Measurements from ENCODE around the gene OLFML3. TPM values are rescaled to one million over a fixed set of nuclear protein-coding genes. Genes with fewer than 3 reads are reported as not detected.
A peak's percentile ranks its signal among the peaks of the same experiment; 100 is the strongest.

The OLFML3 gene
- total and polyA plus RNA-seq, 4 donors = 9.7 to 108 (median 19.5) TPM

DNA sequence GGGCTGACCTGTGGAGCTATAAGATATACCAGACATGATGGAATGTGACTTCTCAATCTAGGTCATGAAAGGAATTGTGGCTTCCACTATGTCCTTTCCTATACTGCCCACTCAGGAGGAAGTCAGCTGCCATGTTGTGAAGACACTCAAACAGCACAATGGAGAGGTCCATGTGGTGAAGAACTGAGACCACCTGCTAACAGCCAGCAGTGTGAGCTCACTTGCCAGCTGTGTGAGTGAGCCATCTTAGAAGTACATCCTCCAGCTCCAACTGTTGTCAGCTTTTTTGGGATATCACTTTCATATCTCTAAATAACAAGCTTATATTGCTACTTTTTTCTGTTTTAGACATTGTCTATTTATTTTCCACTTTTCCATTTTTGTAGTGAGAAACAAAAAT, 29.7 kb downstream of the OLFML3 start:
- H3K9me3 ChIP-seq (ENCODE audit: control insufficient read depth in 4 of 4, insufficient read depth in 3 of 4, low read length in 3 of 4) = peaks cover 0 to 2% (median 0%) of the 10 kb centered on the region in 4 donors
- no peak overlapping the region for H3K9ac ChIP-seq (ENCODE audit: insufficient read depth in 1 of 2, low read length in 2 of 2)
- ATAC-seq (ENCODE audit: insufficient read depth, low FRiP score) = no peak
- H3K27ac ChIP-seq (ENCODE audit: low read depth in 1 of 2, low read length in 1 of 2) = no peak overlapping the region
- H3K4me3 ChIP-seq = no peak overlapping the region
- TF ChIP-seq, protein P1, sequence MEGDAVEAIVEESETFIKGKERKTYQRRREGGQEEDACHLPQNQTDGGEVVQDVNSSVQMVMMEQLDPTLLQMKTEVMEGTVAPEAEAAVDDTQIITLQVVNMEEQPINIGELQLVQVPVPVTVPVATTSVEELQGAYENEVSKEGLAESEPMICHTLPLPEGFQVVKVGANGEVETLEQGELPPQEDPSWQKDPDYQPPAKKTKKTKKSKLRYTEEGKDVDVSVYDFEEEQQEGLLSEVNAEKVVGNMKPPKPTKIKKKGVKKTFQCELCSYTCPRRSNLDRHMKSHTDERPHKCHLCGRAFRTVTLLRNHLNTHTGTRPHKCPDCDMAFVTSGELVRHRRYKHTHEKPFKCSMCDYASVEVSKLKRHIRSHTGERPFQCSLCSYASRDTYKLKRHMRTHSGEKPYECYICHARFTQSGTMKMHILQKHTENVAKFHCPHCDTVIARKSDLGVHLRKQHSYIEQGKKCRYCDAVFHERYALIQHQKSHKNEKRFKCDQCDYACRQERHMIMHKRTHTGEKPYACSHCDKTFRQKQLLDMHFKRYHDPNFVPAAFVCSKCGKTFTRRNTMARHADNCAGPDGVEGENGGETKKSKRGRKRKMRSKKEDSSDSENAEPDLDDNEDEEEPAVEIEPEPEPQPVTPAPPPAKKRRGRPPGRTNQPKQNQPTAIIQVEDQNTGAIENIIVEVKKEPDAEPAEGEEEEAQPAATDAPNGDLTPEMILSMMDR (IDR thresholded peaks at IDR 0.05; ENCODE audit: control extremely low read depth, extremely low read depth) = no peak
- DNase-seq = no peak
- peaks cover 0 to 3% (median 0%) of the 10 kb centered on the region in 5 donors for H3K4me1 ChIP-seq (ENCODE audit: control insufficient read depth in 5 of 5, insufficient read depth in 5 of 5, low read length in 5 of 5)
- H3K27me3 ChIP-seq (ENCODE audit: control insufficient read depth in 3 of 3, insufficient read depth in 3 of 3, low read length in 2 of 3) = no peaks in the 10 kb centered on the region
- H3K36me3 ChIP-seq (ENCODE audit: control insufficient read depth in 4 of 4, insufficient read depth in 4 of 4, low read length in 4 of 4) = peaks cover 0 to 3% (median 0%) of the 10 kb centered on the region in 4 donors

DNA sequence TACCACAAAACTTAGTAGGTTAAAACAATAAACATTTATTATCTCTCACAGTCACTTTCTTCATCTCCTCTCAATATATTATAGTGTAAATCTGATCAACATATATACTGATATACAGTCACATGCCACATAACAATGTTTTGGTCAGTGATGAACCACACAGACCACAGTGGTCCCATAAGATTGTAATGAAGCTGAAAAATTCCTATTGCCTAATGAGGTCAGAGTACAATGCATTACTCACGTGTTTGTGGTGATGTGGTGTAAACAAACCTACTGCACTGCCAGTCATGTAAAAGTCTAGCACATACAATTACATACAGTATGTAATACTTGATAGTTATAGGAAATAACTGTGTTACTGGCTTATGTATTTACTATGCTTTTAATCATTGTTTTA, 30.1 kb downstream of the OLFML3 start:
- TF ChIP-seq, protein P1 (IDR thresholded peaks at IDR 0.05; ENCODE audit: control extremely low read depth, extremely low read depth) = no peak
- H3K27me3 ChIP-seq (ENCODE audit: control insufficient read depth in 3 of 3, insufficient read depth in 3 of 3, low read length in 2 of 3) = no peaks in the 10 kb centered on the region
- WGBS, 2 donors = 67 to 73% methylated on average over 1 of the region's 1 CpG
- ATAC-seq (ENCODE audit: insufficient read depth, low FRiP score) (no peak), DNase-seq (no peak)
- no peak overlapping the region for H3K9ac ChIP-seq (ENCODE audit: insufficient read depth in 1 of 2, low read length in 2 of 2)
- no peaks in the 10 kb centered on the region for H3K4me1 ChIP-seq (ENCODE audit: control insufficient read depth in 5 of 5, insufficient read depth in 5 of 5, low read length in 5 of 5)
- peaks cover 0 to 2% (median 0%) of the 10 kb centered on the region in 4 donors for H3K9me3 ChIP-seq (ENCODE audit: control insufficient read depth in 4 of 4, insufficient read depth in 3 of 4, low read length in 3 of 4)
- H3K27ac ChIP-seq (ENCODE audit: low read depth in 1 of 2, low read length in 1 of 2) = no peak overlapping the region
- peaks cover 0 to 3% (median 0%) of the 10 kb centered on the region in 4 donors for H3K36me3 ChIP-seq (ENCODE audit: control insufficient read depth in 4 of 4, insufficient read depth in 4 of 4, low read length in 4 of 4)
- no peak overlapping the region for H3K4me3 ChIP-seq

DNA sequence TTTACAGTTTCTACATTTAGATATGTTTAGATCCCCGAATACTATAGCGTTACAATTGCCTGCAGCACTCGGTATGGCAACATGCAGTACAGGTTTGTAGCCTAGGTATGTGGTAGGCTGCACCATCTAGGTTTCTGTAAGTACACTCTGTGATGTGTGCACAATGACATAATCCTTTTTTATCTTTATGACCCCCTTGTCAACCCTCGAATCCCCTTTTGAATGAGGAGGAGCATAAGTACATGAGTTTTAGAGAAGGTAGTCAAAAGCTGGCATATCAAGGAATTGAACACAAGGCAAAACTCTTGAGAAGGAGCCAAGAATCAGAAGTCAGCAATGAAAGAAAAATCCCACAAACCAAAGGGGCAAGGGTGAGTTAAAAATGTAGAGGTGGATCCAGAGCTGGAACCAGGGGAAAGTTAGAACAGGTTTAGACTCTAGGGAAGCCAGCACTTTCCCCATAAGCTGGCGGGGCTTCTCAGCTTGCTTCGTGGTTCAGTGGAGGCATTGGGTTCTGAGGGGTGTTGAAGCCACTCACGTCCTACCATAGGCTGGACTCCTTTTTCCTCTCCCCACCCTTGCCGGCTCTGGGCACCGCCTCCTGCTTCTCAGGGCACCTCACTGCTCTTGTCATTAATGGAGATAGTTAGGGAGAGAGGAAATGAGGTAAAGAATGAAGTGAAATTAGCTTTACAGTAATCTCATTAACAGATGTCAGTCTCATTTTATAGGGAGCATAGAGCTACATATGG, 31.3 kb downstream of the OLFML3 start:
- 55 to 66% methylated on average over 9 of the region's 9 CpGs for WGBS, 2 donors
- no peak overlapping the region for H3K4me3 ChIP-seq
- DNase-seq (peak in 1 of 3 donors; percentile 15), ATAC-seq (ENCODE audit: insufficient read depth, low FRiP score) (no peak)
- H3K4me1 ChIP-seq (ENCODE audit: control insufficient read depth in 5 of 5, insufficient read depth in 5 of 5, low read length in 5 of 5) = no peaks in the 10 kb centered on the region
- H3K36me3 ChIP-seq (ENCODE audit: control insufficient read depth in 4 of 4, insufficient read depth in 4 of 4, low read length in 4 of 4) = peaks cover 0 to 3% (median 0%) of the 10 kb centered on the region in 4 donors
- TF ChIP-seq, protein P1 (IDR thresholded peaks at IDR 0.05; ENCODE audit: control extremely low read depth, extremely low read depth) = no peak
- no peaks in the 10 kb centered on the region for H3K9me3 ChIP-seq (ENCODE audit: control insufficient read depth in 4 of 4, insufficient read depth in 3 of 4, low read length in 3 of 4)
- H3K27me3 ChIP-seq (ENCODE audit: control insufficient read depth in 3 of 3, insufficient read depth in 3 of 3, low read length in 2 of 3) = no peaks in the 10 kb centered on the region
- no peak overlapping the region for H3K27ac ChIP-seq (ENCODE audit: low read depth in 1 of 2, low read length in 1 of 2)
- H3K9ac ChIP-seq (ENCODE audit: insufficient read depth in 1 of 2, low read length in 2 of 2) = no peak overlapping the region
